AG08395 (cell line): ENCODE results near the gene ST3GAL2.
A peak's percentile ranks its signal among the peaks of the same experiment; 100 is the strongest.

Experiments
- DNase-seq: peaks from one replicate; pipeline ENCODE4 v3.0.0; 2012; ENCODE audit warnings: mixed read lengths, low spot score

The ST3GAL2 gene

DNA sequence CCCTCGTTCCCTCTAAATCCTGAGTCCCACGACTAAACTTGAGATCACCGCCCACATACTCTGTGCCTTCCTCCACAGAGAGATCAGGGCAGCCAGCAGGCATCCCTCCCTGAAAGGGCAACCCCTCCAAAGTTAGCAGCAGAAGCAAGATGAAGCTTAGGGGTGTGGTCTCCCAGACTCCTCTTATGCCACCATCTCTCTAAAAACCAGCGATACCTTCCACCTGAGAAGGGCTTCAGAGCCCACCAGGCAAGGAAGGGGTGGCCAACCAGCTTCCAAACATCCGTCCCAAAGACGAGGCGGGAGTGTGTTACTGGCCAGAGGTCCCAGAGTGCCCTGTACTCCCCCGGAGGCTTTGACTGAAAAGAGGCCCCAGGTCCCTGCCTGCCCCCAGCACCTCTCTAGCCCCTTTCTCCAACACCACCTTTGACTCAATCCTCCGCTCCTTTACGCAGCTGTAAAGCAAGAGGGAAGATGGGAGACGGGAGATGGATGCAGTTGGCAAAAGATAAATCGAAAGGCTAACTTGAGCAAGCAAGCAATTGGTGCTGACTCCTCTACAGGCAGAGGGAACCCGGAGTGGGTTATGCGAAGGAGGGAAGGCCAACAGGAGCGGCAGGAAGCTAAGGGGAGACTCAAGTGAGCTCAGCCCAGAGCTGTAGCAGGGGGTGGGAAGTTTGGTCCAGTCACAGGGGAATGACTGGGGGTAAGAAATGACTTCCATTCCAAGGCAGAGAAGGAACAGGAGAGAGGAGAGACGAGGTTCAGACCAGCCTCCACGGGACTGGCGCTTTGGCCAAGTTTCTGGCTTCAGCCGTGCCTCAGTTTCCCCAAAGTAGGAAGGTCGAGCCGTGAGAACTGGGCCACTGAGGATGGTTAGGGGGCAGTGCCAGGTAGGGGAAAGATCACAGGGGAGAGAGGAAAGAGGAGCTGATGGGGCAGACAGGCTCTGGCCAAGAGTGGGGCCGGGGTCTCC is 1.0 kb downstream of the ST3GAL2 start:
- peak; percentile 51 for DNase-seq

DNA sequence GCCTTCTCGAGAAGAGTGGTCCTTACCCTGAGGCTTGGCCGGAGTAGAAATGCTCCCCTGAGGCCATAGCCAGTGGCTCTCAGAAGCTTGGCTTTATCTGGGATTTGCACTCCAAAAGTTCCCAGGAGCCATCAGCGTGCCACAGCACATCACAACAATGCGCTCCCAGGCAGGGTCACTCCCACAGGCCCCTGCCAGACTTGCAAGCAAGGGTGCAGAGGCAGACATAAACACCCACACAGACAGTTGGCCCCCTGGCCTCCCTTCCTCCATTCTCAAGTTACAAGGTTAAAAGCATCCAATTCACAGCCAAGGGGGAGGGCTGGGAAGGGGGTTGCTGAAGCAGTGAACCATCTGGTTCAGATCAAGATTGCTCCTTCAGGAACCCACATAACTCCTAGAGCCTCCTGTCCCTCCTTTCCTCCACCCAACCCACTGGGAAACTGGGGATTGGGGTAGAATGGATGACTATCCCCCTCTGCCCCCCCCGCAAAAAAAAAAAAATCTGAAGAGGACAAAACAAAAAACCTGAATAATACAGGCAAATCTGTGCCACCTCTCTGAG is 1.8 kb downstream of the ST3GAL2 start:
- peak; percentile 82 for DNase-seq

DNA sequence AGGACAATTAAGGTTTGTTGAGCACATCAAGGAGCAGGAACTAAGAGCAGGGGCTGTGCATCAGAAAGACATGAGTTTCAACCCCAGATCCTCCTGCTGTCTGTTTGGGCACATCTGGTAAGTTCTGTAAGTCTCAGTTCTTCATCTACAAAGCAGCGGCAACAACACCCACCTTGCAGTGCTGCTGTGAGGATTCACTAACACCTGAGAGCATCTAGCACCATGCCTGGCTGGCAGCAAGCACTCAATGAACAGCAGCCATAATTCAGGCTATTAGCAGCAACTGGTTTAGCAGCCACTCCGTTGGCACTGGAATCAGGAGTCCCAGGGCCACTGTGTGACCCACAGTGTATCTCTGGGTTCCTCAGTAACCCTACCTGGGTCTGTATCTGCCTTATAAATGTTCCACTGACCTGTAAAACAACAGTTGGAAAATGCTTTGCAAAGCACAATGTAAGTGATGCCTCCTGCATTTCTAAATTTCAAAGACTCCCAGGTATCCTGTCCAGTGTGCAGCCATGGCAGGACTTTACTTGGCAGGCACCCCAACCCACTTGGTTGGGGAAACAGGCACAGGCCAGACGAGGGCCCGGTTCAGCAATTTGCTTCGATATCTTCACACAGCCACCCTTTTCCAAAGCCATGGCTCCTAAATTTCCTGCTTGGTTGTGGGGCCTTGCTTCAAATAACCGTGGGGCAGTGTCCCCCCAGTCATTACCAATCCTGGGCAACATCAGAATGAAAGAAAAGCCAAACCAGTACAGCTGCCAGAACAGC is 4.2 kb downstream of the ST3GAL2 start:
- no peak for DNase-seq

DNA sequence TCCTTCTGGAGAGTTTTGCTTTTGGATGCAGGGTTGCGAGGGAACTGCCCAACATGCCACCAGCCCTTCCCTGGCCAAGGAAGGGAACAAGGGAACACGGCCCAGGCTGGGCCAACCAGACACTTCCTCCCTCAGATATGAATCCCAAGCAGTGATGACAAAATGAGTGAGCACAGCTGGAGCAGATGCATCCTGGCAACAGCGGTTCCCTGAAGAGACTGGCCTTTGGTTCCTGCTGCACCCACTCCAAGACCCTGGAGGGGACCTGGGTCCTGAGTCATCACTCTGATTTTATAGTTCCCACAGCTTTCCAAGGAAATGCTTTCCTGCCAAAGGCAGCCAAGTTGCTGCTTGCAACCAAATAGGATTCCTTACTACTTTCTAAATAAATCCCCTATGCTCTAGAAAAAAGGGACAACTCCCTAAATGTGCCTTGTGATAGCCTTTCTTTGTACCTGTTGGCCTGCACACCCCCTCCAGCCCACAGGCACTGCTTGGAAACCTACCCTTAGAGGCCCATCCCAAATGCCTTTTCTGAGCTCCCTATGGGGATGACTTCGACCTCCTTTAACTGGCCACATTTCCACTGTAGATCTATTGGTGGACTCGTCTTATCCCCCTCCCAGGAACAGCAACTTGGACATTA is 5.3 kb downstream of the ST3GAL2 start:
- peak; percentile 67 for DNase-seq

DNA sequence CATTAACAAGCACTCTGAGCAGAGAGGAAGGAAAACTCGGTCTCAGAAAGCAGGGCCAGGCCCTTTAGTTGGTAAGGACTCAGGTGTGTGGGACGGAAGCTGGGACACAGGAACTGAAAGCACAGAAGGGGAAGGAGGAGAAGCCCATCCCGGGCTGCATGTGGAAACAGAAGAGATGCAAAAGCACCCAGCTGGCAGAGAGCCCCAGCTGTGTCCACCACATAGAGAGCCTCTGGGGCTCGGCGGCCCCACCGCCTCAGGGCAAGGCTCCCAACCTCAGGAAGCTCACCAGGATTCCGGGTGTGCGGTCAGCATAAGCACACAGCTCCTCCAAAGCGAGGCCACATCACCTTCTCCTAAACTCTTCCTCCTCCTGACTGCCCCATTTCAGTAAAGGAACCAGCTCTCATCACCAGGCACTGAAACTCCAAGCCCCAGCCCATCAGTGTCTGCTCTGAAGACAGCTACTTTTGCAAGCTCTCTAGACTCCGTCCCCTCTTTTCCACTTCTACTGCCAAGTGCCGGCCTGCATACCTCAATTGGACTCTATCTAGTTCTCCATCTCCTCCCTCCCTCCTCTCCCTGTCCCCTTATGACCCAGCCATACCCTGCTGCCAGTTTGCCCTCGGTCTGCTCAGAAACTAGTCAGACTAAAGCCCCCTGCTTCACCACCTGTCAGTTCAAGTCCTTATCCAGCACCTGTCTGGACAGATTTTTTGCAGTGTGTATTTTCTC is 6.0 kb downstream of the ST3GAL2 start:
- no peak for DNase-seq

DNA sequence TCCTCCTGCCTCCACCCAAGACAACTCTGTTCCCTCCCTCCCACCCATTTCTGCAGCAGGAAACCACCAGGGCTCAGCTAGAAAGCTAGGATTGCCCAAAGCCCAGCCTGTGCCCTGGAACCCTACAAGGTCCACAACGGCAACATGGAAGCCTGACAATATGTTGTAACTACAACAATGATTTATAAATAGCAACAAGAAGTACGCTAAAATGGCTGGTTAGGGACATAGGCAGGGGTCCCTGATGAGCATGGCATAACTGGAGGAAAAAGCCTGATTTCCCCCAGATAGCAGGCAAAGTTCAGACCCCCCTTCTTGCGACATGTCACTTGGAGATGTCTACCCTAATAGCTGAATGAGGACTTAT is 6.6 kb downstream of the ST3GAL2 start:
- DNase-seq = no peak

DNA sequence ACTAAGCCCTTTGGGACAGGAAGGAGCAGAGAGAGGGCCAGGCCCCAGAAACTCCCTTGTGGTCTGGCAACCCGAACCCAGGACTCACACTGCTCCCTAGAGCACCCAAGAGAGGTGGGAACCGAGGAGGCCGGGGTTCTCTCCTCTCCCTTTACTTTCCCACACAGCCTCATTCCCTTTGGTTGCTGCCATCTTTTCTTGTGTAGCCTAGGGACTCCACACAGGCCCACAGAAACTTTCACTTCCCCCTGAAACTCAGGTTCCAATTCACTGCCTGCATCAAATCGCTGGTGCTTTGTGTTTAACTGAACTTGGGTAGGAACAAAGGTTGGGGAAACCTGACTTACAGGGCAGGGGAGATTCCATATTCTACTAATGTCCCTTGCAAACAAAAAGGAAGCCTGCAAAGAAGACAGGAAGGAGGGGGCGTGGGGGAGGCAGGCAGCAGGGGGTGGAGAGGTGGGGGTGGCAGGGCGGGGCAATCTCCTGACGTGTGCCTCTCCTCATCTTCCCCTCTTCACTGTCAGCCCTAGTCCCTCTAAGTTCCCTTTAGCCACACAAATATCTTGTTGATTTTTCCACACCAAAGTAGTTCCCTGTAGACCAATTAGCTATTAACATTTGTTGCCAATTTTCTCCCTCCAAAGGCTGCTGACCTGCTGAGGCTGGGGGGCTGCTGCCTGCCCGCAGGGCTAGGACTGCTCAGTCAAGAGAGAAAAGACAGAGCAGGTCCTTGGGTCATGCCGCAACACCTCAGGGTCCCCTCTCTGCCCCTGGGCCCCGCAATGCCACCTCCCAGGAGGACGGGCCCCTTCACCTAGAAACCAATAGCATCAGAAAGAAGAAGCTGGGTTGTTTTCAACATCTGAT is 8.0 kb downstream of the ST3GAL2 start:
- no peak for DNase-seq

DNA sequence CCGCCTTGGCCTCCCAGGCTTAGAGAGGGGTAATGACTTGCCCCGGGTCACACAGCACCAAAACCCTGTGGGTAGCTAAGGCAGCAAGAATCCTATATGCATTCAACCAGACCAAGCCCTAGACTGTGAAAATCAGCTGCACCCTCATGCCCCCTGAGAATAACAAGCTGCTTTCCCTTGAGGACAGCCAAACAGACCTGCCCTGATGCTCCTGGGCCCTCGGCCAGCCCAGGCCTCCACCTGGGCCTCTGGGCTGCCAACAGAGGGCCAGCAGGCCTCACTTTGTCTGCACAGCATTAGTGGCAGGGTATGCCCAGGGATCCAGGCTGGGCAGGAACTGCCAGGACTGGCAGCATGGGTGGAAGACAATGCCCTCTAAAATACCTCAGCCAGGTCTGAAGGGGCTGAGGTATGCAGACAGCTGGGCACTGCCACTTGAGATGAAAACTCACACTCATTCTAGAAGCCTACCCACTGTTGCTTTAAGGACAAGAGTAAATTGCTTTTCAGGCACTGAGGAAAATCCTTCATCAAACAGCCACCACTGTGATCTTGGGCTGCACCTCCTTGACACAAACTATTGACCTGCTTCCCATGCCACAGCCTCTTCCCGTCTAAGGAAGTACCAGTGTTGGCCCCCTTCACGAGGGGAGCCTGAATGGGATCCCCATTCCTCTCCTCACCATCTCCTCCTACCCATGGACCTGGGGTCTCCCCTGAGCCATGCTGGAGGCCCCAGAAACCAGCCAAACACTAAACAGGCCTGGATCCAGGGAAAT is 8.8 kb downstream of the ST3GAL2 start:
- DNase-seq = no peak

DNA sequence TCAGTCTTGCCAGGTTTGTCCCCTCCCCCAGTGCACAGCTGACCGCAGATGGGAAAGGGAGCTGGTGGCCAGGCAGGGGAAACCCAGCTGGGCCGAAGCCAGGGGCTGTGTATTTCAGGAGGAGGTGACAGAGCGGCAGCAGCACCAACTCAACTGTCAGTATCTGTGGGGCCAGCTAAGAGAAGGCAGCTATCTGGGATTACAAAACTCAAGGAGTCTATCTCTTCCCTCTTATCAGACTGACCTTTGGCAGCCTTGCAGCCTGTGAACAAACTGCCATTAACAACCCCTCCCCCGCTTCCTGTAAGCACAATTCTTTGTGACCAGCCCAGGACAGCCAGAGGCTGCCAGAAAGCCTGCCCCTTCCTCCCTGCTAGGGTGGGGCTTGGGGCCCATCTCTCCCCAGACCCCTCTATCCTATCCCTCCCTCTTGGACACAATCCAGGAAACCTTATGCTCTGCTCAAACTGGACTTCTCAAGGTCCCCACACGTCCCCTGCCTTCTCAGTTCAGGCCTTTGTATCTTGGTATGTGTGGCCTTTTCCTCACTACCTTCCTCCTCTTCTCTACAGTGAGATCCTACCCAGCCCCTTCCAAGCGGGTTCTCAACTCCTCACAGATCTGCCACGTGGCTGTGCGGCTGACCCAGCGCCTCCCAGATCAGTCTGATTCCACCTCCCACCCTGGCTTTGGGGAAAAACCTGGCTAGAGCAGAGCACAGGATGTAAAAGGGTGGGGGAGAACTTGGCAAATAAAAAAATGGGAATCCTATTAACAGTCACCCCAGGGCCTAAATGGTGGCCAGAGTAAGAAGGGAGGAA is 10.5 kb downstream of the ST3GAL2 start:
- peak; percentile 96 for DNase-seq

DNA sequence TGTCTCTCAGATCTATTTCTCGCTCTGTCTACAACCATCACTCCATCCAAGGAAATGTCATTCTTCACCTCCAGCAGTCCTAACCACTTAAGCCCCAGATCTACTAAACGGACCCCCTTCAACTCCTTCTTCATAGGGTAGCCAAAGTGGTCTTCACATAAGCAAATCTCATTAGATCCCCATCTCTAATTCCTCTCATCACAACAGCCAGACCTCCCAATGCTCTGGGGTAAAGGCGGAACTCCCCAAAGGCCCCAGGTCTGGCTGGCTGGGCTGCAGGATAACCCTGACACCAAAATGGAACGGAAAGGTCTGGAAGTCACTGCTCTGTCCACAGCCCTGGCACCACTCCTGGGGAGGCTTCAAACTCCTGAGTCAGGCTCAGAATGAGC is 11.1 kb downstream of the ST3GAL2 start:
- DNase-seq = no peak

DNA sequence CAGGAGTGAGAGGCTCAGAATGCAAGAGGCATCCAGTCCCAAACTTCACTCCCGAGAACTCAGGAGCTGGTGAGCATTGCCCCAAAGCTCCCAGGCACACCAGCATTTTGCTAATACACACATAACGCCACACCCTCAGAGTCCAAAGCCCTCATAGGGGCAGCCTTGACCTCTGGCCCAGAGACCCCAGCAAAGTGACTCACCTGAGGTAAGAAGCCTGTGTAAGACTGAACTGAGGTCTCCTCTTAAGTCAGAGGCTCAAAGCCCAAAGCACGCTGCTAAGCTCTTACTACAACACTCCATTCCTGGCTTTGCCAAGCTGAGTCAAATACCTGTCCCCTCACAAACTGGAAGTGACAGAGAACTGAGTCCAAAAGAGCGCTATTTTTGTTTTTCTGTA is 16.4 kb downstream of the ST3GAL2 start:
- DNase-seq = no peak

DNA sequence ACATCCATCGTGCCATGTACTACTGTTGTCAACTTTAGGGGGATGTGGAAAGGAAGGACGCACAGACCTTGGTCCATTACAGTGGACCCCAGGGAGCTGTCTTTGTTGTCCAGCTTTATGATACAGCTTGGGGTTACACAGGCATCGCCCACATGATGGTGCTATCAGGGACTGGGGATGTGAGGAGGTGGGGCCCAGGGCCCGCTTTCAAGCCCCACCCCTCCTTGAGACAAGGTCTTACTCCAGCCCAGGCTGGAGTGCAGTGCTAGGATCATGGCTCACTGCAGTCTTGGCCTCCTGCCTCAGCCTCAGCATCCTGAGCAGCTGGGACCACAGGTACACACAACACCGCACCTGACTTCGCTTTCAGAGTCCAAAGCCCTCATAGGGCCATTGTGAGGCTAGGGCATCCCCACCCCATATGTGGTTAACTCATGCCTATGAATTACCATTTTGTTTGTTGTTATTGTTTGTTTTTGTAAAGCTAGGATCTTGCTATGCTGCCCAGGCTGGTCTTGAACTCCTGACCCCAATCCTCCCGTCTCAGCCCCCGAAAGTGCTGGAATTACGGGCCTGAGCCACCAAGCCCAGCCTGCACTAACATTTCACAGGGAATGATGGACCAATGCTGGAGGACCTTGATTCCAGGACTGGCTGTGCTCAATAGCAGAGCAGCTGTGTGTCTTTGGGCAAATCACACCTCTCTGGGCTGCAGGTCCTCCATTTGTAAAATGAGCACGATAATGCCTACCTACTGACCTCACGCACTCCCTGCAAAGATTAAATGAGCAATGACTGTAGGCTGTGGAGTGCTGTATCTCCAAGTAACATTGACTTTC is 17.2 kb downstream of the ST3GAL2 start:
- DNase-seq = no peak

DNA sequence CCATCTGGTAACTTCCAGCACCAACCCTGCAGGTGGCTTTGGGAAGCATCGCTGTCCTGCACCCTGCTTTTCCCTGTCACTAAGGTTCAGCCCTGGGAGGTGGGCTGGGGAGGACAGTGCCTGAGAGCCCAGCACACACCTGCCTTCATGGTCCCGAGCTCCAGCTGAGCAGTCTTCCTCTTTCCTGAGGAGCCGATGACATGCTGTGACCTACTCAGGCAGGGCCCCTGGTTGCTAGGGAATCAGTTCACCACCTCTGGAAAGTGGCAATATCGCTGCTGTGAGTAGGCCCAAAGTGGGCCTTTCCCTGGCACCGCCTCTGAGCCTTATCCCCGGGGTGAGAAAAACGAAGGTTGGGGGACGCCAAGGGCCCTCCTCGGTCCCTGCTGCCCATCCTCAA is 17.9 kb downstream of the ST3GAL2 start:
- no peak for DNase-seq

DNA sequence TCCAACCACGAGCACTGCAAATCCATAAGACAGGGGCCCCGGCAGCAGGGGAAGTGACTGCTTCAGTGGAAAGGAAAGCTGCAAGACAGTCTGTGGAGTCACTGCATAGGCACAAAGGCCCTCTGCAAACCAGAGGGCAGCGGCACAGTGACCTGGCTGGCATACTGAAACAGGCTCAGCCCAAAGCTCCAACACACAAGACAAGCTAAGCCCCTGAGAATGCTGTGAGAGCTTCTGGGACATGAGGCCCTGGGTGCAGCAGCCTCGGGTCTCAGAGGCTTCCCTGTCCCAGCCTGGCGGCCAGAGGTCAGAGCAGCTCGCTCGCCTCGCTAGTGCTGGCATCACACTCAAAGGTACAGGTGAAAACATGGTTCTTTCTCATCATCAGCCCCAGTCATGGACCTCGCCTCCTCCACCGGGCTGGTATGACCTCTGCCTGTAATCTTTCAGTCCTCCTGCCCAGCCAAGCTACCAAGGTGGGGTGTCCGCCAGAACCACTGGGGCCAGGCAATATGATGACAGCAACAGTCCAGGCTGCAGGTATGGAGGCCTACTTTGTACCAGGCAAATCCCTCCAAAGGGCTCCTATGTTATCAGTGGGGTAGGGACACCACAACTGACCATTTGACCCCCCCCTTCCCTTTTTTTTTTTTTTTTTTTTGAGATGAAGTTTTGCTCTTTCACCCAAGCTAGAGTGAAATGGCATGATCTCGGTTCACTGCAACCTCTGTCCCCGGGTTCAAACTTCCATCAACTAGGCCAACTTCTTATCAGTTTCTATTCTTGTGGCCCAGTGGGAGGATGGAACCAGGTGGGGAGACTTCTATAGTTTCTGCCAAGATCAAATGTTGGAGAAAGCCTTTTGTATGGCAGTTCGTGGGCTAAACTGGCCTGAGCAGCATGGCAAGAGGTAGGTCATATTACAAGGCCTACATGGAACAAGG is 19.2 kb downstream of the ST3GAL2 start:
- no peak for DNase-seq

DNA sequence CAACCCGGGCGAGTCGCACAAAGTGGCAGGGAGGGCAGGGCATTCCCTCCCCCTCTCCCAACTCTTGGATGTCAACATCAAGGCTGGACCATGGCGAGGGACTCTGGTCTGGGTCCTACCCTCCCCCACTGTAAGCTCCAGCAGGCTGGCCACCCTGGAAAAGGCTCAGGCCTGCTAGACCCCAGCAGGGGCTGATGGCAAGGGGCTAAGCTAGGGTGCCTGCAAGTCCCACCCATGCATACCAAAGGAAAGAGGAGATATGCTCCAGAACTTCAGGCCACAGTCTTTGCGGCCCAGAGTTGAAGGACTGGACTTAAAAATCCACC is 19.9 kb downstream of the ST3GAL2 start:
- no peak for DNase-seq

DNA sequence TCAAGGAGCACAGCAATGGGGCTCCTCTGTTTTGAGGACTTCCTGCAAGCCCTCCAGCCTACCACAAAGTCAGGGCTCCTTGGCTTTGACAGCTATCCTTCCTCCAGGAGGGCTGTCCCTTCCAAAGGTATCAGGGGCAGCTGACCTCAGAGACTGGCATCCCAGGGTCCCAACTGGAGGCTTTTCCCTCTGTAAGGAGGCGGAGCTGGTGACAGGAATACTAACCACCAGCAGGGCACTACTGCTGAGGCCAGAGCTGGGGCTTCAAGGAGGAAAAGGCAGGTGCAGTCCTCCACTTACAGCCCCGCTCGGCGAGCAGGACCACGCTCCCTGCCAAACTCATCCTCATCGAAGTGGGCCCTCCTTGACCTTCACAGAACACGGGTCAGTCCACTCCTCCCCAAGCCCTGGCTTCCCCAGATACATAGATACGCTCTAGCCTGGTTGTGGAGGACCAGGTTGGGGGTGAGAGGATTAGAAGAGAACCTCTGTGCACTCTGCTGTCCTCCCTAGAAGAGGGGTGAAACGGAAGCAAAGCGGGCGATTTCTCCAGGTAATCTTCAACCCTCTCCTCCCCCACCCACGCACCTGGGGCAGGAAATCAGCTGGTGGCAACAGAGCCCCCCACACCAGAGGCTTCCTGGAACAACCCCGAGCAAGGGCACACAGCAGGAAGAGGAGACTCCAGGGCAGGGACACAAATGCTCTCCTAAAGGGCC is 20.5 kb downstream of the ST3GAL2 start:
- DNase-seq = no peak
